Cardiac fibroblast (primary cell): ENCODE results near the gene ATRIP.

Source experiments
- DNase-seq, 2 donors: peaks; one replicate each; pipeline versions ENCODE4 v3.0.0 to v3.0.0-alpha.2; 2010; ENCODE audit warnings: low read depth in 2 of 2
- H3K4me3 ChIP-seq, 2 donors: replicated peaks in 1 of 2; 1 replicate in 1 of 2; 2 replicates in 1 of 2; pipeline ENCODE4 v1.5.1; 2011; ENCODE audit warnings: low read depth in 2 of 2, low read length in 2 of 2, mild to moderate bottlenecking in 2 of 2, moderate library complexity in 1 of 2
- CTCF ChIP-seq: IDR thresholded peaks from one replicate; pipeline ENCODE4 v1.5.1; 2011; ENCODE audit warnings: low read depth, mild to moderate bottlenecking, low read length, inconsistent platforms

The ATRIP gene

GRCh38 chr3:48406443-48407431 lies 39.8 kb upstream of the ATRIP start:
- no peak for TF ChIP-seq CTCF
- no peak for DNase-seq
- H3K4me3 ChIP-seq = no peak overlapping the region

DNA sequence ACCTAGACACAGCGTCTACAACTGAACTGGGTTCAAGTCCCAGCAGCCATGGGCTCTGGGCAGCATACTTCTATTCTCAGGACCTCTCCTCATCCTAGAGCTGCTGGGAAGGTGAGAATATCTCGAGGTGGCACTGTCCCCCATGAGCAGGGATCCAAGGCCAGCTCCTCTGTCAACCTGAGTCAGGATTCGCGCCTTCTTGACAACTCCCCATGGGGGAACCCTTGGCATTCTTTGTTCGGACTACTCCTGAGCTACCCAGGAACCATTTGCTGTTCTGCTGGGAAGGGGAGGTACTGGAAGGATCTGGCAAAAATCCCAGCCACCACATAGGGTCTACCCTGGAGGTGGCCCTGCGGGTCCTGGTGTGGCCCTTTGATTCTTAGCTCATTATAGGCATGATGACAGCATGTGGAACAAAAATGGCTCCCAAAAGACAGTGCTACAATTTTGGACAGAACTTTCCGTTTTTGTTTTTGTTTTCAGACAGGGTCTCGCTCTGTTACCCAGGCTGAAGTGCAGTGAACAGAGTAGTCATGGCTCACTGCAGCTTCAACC lies 38.9 kb upstream of the ATRIP start:
- no peak for TF ChIP-seq CTCF
- H3K4me3 ChIP-seq = no peak overlapping the region
- DNase-seq = no peak

DNA sequence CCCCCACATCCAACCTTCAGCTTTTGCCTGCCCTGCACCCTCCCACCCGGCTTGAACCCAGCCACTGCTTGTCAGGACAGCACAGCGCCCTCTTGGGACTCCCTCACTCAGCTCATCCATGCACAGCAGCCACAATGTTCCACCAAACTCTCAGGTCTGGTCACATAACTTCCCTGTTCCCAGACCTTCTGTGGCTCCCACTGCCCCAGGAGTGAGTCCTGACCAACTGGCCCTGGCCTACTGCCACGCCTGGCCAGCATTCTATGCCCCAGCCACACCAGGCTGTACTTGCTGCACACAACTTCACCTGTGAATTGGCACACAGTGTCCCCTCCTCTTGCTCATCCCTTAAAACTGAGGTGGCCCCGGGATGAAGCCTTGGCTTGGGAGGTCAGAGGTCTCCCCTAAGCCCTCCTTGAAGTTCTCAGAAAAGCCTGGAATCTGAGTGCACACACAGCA lies 37.7 kb upstream of the ATRIP start:
- DNase-seq = no peak
- no peak for TF ChIP-seq CTCF
- no peak overlapping the region for H3K4me3 ChIP-seq

- TF ChIP-seq CTCF = no peak
- DNase-seq = no peak
Observed at GRCh38 chr3:48409291-48410201, 37.0 kb upstream of the ATRIP start.

GRCh38 chr3:48410205-48411040 lies 36.1 kb upstream of the ATRIP start:
- TF ChIP-seq CTCF = no peak
- no peak for DNase-seq
- H3K4me3 ChIP-seq = no peak overlapping the region

More at GRCh38 chr3:48409291-48410201, 37.0 kb upstream of the ATRIP start:
- H3K4me3 ChIP-seq = no peak overlapping the region

DNA sequence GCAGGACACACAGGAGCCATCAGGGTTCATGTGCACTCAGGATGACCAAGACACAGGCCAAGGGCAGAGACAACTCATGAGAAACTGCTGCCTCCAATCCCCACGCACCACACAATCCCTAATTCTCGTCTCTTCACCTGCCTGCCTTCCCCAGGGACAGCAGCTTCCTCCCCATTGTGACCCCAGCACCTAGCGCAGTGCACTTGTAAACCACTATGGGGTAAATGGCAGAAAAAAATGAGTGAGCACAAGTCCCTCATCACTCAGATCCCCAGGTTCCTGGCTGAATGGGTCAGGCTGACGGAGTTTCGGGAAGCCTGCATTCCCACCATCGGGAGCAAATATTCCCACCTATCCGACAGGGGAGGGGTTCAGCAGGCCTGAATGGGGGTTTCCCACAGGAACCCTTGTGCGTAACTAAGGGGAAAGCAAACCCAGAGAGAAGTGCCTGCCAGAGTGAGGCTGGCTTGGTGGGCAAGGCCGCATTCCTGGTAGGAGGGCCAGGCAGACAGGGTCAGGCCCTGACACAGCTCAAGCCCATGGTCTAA lies 35.4 kb upstream of the ATRIP start:
- no peak overlapping the region for H3K4me3 ChIP-seq

More for the DNA sequence above, 35.4 kb upstream of the ATRIP start:
- no peak for DNase-seq
- no peak for TF ChIP-seq CTCF
